GM19468 (cell line): ENCODE results near the gene TMEM161A.
"Not testable (repeated sequence)": the region's sequence is repeated elsewhere in the genome, so short reads cannot be mapped to it uniquely, and the experiment has no call there.

ENCODE experiments used
- ATAC-seq: cut with Tn5 transposase; IDR thresholded peaks from one replicate; pipeline ENCODE4 v1.9.1; 2021; ENCODE audit warnings: mild to moderate bottlenecking, moderate library complexity, moderate number of reproducible peaks; ENCODE audit not compliant: unreplicated experiment; ENCODE audit errors: extremely low read depth

The TMEM161A gene

DNA sequence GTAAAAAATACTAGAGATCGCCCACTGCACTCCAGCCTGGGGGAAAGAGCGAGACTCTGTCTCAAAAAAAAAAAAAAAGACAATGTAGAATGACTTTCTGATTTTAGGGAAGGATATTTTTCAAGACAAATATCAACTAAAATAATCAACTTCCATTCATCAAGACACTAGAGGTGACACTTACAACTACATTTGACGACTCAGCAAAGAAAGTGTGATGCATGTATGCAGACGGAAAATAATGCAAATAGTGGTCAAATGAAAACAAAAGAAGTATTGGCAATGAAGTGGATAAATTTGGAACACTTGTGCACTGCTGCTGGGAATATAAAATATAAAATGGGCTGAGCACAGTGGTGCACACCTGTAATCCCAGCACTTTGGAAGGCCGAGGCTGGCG is 12.2 kb downstream of the TMEM161A start:
- no peak for ATAC-seq

DNA sequence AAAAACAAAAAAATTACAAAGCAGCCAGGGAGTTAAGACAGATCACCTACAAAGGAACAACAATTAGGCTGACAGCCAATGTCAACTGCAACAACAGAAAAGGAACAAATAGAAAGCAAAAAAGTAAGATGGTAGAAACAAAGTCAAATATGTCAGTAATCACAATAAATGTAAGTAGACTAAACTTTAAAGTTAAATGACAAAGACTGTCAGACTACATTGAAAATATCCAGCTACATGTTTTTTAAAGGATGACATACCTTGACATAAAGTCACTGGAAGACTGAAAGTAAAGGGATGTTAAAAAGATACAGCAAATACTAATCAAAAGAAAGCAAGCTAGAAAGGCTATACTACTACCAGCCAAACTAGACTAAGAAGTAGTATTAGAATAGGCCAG is 14.9 kb downstream of the TMEM161A start:
- no peak for ATAC-seq

- no peak for ATAC-seq
These were observed 15.4 kb downstream of the TMEM161A start for GRCh38 chr19:19122902-19123301.

DNA sequence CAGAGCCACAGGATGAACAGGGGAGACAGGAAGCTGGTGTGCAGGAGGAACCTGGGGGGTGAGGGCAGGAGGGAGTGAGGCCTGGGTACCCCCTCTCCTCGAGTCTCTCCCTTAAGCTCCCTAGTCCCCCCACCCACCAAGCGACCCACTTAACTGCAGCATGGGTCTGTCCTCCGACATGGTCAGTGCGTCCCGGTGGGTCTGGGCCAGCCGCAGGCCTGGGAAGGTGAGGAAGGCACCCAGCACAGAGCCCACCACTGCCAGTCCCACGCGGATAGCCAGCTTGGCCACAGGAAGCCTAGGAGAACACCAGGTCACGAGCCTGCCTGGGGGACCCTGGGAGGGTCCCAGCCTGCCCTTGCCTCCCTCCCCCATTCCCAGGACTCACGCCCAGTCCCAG is 16.9 kb downstream of the TMEM161A start:
- ATAC-seq: no peak

DNA sequence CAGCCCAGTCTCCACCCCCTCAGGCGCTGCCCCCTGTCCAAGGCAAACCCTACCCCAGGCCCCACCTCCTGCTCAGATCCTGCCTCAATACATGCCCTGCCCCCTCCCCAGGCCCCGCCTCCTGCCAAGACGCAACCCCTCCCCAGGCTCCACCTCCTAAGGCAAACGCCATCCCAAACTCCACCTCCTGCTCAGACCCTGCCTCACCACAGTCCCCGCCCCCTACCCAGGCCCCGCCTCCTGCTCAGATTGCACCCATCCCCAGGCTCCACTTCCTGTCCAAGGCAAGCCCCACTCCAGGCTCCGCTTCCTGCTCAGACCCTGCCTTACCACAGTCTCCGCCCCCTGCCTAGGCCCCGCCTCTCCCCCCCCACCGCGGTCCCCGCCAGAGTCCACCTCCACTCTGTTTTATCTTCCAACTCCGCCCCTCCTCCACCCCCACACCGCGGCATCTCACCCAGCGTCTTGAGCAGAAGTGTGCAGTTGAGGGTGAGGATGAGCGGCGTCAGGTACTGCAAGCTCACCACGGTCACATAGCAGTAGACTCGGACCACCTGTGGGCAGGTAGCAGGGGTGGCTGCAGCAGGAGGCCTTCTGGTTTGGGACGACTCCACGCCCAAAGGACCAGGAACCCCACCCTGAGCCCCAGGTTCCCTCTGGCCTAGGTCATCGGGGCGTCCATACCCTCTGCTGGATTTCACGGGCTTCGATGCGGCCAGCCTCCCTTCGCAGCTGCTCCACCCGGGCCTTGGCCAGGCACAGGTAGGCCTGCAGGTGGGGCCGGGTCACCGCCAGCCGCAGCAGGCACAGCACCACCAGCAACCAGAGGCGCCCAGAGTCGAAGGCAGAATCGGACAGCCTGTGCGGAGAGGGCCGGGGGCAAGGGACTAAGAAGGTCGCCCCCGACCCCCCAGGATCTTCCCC is 17.7 kb downstream of the TMEM161A start:
- ATAC-seq: no peak

DNA sequence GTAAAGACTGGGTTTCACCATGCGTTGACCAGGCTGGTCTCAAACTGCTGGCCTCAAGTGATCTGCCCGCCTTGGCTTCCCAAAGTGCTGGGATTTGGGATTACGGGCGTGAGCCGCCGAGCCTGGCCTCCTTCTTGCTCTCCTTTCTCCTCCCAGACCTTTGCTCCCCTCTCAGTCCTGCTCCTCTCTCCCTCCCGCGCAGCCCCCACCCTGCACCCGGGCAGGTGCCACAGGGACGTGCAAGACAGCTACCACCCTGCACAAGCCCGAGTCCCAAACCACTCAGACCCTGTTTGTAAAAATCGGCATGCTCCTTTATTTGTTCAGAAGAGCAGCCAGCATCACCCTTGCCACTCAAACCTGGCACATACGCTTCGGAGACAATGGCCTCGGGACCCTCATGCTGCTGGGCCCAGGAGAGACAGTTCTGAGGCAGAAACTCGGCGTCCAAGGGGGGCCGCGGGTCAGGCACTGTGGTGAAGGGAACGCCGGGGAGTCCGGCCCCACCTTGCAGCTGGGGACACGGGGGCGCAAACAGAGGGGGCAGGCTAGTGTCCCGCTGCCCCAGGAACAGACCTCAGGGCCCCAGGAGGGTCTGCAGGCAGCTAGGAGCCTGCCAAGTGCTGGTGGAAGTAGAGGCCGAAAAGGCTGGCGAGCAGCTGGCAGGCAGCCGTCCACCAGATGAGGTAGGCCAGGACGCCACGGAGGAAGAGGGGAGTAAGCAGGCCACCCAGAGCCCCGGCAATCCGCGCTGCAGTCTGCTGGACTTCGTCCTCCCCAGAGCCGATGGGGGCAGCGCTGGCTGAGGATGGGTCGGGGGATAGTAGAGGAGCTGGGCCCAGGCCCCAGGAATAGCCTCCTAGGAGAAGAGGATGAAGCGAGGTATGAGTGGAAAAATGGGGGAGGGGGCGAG is 18.7 kb downstream of the TMEM161A start:
- no peak for ATAC-seq

- no peak for ATAC-seq
These were observed 22.3 kb downstream of the TMEM161A start for GRCh38 chr19:19115954-19116353.

GRCh38 chr19:19113040-19113626 is 25.1 kb downstream of the TMEM161A start:
- no peak for ATAC-seq

DNA sequence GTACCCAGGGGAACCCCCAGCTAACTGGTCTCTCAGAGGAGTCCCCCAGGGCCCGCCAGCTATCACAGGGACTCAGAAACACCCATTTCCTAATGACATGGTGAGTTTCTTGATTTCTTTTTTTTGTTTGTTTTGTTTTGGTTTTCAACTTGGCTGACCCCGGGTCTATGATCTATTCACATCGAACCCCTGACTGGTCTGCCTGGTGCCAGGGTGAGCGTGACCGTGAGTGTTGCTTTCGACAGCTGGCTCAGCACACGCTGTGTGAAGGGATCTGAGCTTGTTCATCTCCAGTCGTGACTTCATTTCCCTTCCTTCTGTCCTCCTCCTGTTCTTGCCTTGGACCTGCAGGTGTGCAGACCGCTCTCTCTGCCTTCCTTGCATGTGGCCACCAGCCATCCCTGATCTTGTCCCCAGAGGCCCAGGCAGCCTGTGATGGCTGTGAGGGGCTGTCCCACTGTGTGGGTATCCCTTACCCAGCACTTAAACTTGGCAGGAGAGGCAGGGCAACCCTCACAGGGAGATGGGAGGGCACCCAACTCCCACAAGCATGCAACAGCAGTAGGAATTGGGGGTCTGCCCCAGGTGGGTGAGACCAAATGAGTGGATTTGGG is 26.2 kb downstream of the TMEM161A start:
- no peak for ATAC-seq

GRCh38 chr19:19111136-19111835 is 27.0 kb downstream of the TMEM161A start:
- no peak for ATAC-seq

GRCh38 chr19:19110410-19111135 is 27.7 kb downstream of the TMEM161A start:
- ATAC-seq: no peak

- ATAC-seq: no peak
These were observed 28.7 kb downstream of the TMEM161A start for GRCh38 chr19:19109601-19110000.

- no peak for ATAC-seq
These were observed 30.6 kb downstream of the TMEM161A start for GRCh38 chr19:19107654-19108053.

- not testable (repeated sequence) for ATAC-seq
These were observed 31.3 kb downstream of the TMEM161A start for GRCh38 chr19:19106938-19107337.

DNA sequence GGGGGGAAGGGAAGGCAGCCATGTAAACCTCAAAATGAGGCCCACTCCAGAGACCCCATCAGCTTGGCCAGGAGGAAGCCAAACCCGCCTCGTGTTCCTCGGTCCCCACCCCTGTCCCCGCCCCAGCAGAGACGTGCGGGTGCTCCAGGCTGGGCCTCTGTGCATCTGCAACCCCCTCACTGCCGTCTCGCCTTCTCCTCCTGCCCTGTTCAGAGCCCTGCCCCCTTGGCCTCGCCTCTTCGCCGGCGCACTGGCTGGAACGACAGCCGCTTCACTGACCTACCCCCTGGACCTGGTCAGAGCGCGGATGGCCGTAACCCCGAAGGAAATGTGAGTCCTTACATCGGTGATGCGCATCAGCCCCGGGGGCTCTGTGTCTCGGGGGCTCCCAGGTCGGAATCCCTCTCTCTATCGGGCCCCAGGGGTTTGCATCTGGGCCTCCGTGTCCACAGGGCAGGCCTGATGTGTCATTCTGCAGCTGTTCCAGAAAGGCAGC is 32.2 kb downstream of the TMEM161A start:
- no peak for ATAC-seq

- ATAC-seq: no peak
These were observed 32.8 kb downstream of the TMEM161A start for GRCh38 chr19:19105365-19106055.

GRCh38 chr19:19103167-19103566 is 35.1 kb downstream of the TMEM161A start:
- no peak for ATAC-seq

- ATAC-seq: not testable (repeated sequence)
These were observed 35.7 kb downstream of the TMEM161A start for GRCh38 chr19:19102566-19102965.
